ENCODE data around the gene ETHE1. TPM values are rescaled to one million over a fixed set of nuclear protein-coding genes. Genes with fewer than 3 reads are reported as not detected.

ETHE1 gene
- polyA plus RNA-seq, 2 of the 4 experiments (the other 2 are of a cell fraction), result 37.3 to 58.9 TPM

DNA sequence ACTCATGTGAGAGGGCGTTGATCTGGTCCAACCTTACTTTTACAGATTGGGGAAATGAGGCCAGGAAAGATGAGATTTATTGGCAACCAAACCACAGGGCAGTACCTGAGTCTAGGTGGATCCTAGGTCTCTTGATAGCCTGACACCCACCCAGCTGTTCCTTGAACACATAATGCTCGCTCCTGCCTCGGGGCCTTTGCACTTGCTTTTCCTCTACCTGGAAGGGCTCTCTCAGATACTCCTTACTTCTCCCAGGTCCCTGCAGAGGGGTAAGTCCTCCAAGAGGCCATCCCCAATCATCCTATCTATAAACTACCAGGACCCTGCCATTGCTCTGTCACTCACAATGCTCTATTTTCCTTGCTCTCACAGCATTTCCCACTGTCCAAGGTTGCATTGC lies 13.4 kb upstream of the ETHE1 start:
- no peak for DNase-seq (ENCODE audit: low read depth in 1 of 2, low spot score in 1 of 2)
- TF ChIP-seq, protein P1, sequence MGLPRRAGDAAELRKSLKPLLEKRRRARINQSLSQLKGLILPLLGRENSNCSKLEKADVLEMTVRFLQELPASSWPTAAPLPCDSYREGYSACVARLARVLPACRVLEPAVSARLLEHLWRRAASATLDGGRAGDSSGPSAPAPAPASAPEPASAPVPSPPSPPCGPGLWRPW (IDR thresholded peaks at IDR 0.05), result no peak
- no peak for TF ChIP-seq FOSB (CRISPR knock-in tag; IDR thresholded peaks at IDR 0.05)
- TF ChIP-seq JUNB (IDR thresholded peaks at IDR 0.05), result no peak
- no peak for TF ChIP-seq MYC (IDR thresholded peaks at IDR 0.05; ENCODE audit: borderline replicate concordance, low read length)
- no peak for TF ChIP-seq MAZ (IDR thresholded peaks at IDR 0.05; ENCODE audit: borderline replicate concordance, low read depth, low read length)
- no peak for TF ChIP-seq ZNF302 (CRISPR knock-in tag; IDR thresholded peaks at IDR 0.05)
- no peak for TF ChIP-seq EHMT2 (IDR thresholded peaks at IDR 0.05; ENCODE audit: low read depth)
- TF ChIP-seq, protein P2, sequence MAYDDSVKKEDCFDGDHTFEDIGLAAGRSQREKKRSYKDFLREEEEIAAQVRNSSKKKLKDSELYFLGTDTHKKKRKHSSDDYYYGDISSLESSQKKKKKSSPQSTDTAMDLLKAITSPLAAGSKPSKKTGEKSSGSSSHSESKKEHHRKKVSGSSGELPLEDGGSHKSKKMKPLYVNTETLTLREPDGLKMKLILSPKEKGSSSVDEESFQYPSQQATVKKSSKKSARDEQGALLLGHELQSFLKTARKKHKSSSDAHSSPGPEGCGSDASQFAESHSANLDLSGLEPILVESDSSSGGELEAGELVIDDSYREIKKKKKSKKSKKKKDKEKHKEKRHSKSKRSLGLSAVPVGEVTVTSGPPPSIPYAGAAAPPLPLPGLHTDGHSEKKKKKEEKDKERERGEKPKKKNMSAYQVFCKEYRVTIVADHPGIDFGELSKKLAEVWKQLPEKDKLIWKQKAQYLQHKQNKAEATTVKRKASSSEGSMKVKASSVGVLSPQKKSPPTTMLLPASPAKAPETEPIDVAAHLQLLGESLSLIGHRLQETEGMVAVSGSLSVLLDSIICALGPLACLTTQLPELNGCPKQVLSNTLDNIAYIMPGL (CRISPR knock-in tag; IDR thresholded peaks at IDR 0.05; ENCODE audit: borderline replicate concordance), result no peak
- TF ChIP-seq KDM1A (IDR thresholded peaks at IDR 0.05; ENCODE audit: low read depth), result no peak
- TF ChIP-seq HOXB13 (CRISPR knock-in tag; IDR thresholded peaks at IDR 0.05; ENCODE audit: low read depth), result no peak
- no peak for TF ChIP-seq SMC3 (IDR thresholded peaks at IDR 0.05)
- TF ChIP-seq TFCP2L1 (CRISPR knock-in tag; IDR thresholded peaks at IDR 0.05), result no peak
- Histone ChIP-seq H3K4me2 (no peak overlapping the region), H3K4me3 (no peak overlapping the region), H3K9me3 (no peaks in the 10 kb centered on the region), H3K27ac (no peak overlapping the region), H3K4me1 (no peaks in the 10 kb centered on the region)
- no peak for FAIRE-seq
- WGBS (ENCODE audit: missing lambda C conversion rate), result 62% methylated on average over 3 of the region's 3 CpGs
- ATAC-seq, result no peak
- POLR2A ChIA-PET, result no interaction called here
- CTCF ChIA-PET, result interaction anchor here (1.6 to 15.3 kb wide), 2 partner anchors 16 to 20 kb away, joined by 4 to 167 read pairs; no protein-coding TSS in a partner anchor

DNA sequence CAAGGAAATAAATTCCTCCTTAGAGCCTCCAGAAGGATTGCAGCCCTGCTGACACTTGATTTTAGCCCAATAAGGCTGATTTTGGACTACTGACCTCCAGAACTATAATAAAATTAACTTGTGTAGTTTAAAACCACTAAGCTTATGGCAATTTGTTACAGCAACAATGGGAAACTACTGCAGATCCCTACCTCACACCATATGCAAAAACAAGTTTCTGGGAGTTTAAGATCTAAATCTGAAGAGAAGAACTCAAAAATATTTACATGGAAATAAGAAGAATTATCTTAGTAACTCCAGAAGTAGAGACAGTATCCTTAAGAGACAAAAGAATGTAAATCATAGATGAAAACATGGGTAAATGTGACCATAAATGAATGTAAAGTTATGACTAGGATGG lies 11.9 kb upstream of the ETHE1 start:
- ChIA-PET POLR2A (no interaction called here), CTCF (interaction anchor here (0.6 to 15.3 kb wide), 4 partner anchors 17 to 783 kb away, joined by 3 to 167 read pairs (median 3); no protein-coding TSS in a partner anchor)
- Histone ChIP-seq H3K4me1 (no peaks in the 10 kb centered on the region), H3K27ac (no peak overlapping the region), H3K4me3 (no peak overlapping the region), H3K9me3 (no peaks in the 10 kb centered on the region), H3K4me2 (no peak overlapping the region)
- DNase-seq (ENCODE audit: low read depth in 1 of 2, low spot score in 1 of 2) (no peak), ATAC-seq (no peak), FAIRE-seq (peak; percentile 95)
- TF ChIP-seq, protein P2 (CRISPR knock-in tag; IDR thresholded peaks at IDR 0.05; ENCODE audit: borderline replicate concordance), result no peak
- TF ChIP-seq FOSL2 (IDR thresholded peaks at IDR 0.05), result no peak
- no peak for TF ChIP-seq FOSL2 (CRISPR knock-in tag; IDR thresholded peaks at IDR 0.05)
- TF ChIP-seq NFE2L2 (conservative IDR thresholded peaks at IDR 0.05; ENCODE audit: low read length), result no peak
- TF ChIP-seq BHLHE40 (IDR thresholded peaks at IDR 0.05; ENCODE audit: low read depth, low read length), result no peak
- TF ChIP-seq, protein P3, sequence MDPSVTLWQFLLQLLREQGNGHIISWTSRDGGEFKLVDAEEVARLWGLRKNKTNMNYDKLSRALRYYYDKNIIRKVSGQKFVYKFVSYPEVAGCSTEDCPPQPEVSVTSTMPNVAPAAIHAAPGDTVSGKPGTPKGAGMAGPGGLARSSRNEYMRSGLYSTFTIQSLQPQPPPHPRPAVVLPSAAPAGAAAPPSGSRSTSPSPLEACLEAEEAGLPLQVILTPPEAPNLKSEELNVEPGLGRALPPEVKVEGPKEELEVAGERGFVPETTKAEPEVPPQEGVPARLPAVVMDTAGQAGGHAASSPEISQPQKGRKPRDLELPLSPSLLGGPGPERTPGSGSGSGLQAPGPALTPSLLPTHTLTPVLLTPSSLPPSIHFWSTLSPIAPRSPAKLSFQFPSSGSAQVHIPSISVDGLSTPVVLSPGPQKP (IDR thresholded peaks at IDR 0.05; ENCODE audit: low read depth, low read length), result no peak
- no peak for TF ChIP-seq CBX2 (IDR thresholded peaks at IDR 0.05; ENCODE audit: borderline replicate concordance, low read depth)
- TF ChIP-seq, protein P4, sequence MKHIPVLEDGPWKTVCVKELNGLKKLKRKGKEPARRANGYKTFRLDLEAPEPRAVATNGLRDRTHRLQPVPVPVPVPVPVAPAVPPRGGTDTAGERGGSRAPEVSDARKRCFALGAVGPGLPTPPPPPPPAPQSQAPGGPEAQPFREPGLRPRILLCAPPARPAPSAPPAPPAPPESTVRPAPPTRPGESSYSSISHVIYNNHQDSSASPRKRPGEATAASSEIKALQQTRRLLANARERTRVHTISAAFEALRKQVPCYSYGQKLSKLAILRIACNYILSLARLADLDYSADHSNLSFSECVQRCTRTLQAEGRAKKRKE (CRISPR knock-in tag; IDR thresholded peaks at IDR 0.05; ENCODE audit: low read depth), result no peak
- TF ChIP-seq RNF2 (IDR thresholded peaks at IDR 0.05; ENCODE audit: borderline replicate concordance, low read depth), result no peak
- TF ChIP-seq HEYL (CRISPR knock-in tag; IDR thresholded peaks at IDR 0.05), result no peak
- TF ChIP-seq HDAC2 (IDR thresholded peaks at IDR 0.05), result no peak
- no peak for TF ChIP-seq MYC (IDR thresholded peaks at IDR 0.05; ENCODE audit: borderline replicate concordance, low read length)
- TF ChIP-seq, protein P5, sequence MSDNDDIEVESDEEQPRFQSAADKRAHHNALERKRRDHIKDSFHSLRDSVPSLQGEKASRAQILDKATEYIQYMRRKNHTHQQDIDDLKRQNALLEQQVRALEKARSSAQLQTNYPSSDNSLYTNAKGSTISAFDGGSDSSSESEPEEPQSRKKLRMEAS (IDR thresholded peaks at IDR 0.05), result no peak
- no peak for TF ChIP-seq ZNF302 (CRISPR knock-in tag; IDR thresholded peaks at IDR 0.05)
- TF ChIP-seq HOXA7 (CRISPR knock-in tag; IDR thresholded peaks at IDR 0.05), result no peak
